Measurements from ENCODE around the gene HOXA3. TPM values are rescaled to one million over a fixed set of nuclear protein-coding genes. Genes with fewer than 3 reads are reported as not detected.
A peak's percentile ranks its signal among the peaks of the same experiment; 100 is the strongest.

HOXA3 gene
- total and polyA plus RNA-seq, 7 donors: 0.65 to 5.6 (median 3.3) TPM

- H3K9me3 ChIP-seq: no peaks in the 10 kb centered on the region
- DNase-seq (no peak), ATAC-seq (no peak)
- H3K27me3 ChIP-seq (ENCODE audit: insufficient read depth in 3 of 3, low read length in 2 of 3): peaks cover 2 to 21% (median 7%) of the 10 kb centered on the region in 3 donors
- no peak overlapping the region for H3K27ac ChIP-seq
- intact Hi-C loops (cut with DNase I): no loop called here
- no peak overlapping the region for H3K4me3 ChIP-seq
- TF ChIP-seq CTCF (IDR thresholded peaks at IDR 0.05): no peak
- no peaks in the 10 kb centered on the region for H3K36me3 ChIP-seq (ENCODE audit: insufficient read depth in 1 of 2, low read depth in 1 of 2)
- 65 to 87% (median 69%) methylated on average over 1 of the region's 1 CpG for WGBS, 3 donors
- peaks cover 7% of the 10 kb centered on the region for H3K4me1 ChIP-seq
Measured at GRCh38 chr7:27092819-27093110, 59.6 kb downstream of the HOXA3 start.

- TF ChIP-seq CTCF (IDR thresholded peaks at IDR 0.05): no peak
- no peak for DNase-seq
- intact Hi-C loops (cut with DNase I): no loop called here
- ATAC-seq: no peak
- H3K27me3 ChIP-seq (ENCODE audit: insufficient read depth in 3 of 3, low read length in 2 of 3): peaks cover 6 to 27% (median 7%) of the 10 kb centered on the region in 3 donors
- H3K4me3 ChIP-seq: no peak overlapping the region
- 78 to 86% (median 81%) methylated on average over 9 of the region's 9 CpGs for WGBS, 3 donors
- no peak overlapping the region for H3K27ac ChIP-seq
- H3K4me1 ChIP-seq: peaks cover under 1% of the 10 kb centered on the region
- no peaks in the 10 kb centered on the region for H3K9me3 ChIP-seq
- H3K36me3 ChIP-seq (ENCODE audit: insufficient read depth in 1 of 2, low read depth in 1 of 2): no peaks in the 10 kb centered on the region
Measured at GRCh38 chr7:27091941-27092818, 60.2 kb downstream of the HOXA3 start.

- intact Hi-C loops (cut with DNase I): no loop called here
- H3K9me3 ChIP-seq: no peaks in the 10 kb centered on the region
- DNase-seq (no peak), ATAC-seq (no peak)
- H3K36me3 ChIP-seq (ENCODE audit: insufficient read depth in 1 of 2, low read depth in 1 of 2): no peaks in the 10 kb centered on the region
- H3K4me1 ChIP-seq: no peaks in the 10 kb centered on the region
- no peak overlapping the region for H3K27ac ChIP-seq
- WGBS, 3 donors: 69 to 78% (median 78%) methylated on average over 3 of the region's 3 CpGs
- no peak for TF ChIP-seq CTCF (IDR thresholded peaks at IDR 0.05)
- no peak overlapping the region for H3K4me3 ChIP-seq
- peaks cover 6 to 31% (median 7%) of the 10 kb centered on the region in 3 donors for H3K27me3 ChIP-seq (ENCODE audit: insufficient read depth in 3 of 3, low read length in 2 of 3)
Measured at GRCh38 chr7:27091105-27091504, 61.3 kb downstream of the HOXA3 start.

GRCh38 chr7:27088002-27088922, 64.1 kb downstream of the HOXA3 start:
- no peak for TF ChIP-seq CTCF (IDR thresholded peaks at IDR 0.05)
- H3K4me3 ChIP-seq: peak overlapping the region; percentile 36
- H3K27me3 ChIP-seq (ENCODE audit: insufficient read depth in 3 of 3, low read length in 2 of 3): peaks cover 6 to 31% (median 7%) of the 10 kb centered on the region in 3 donors
- H3K36me3 ChIP-seq (ENCODE audit: insufficient read depth in 1 of 2, low read depth in 1 of 2): no peaks in the 10 kb centered on the region
- WGBS, 3 donors: 25 to 33% (median 30%) methylated on average over 58 to 68 of the region's 68 CpGs
- no peak for ATAC-seq
- intact Hi-C loops (cut with DNase I): no loop called here
- no peak for DNase-seq
- H3K9me3 ChIP-seq: no peaks in the 10 kb centered on the region
- no peak overlapping the region for H3K27ac ChIP-seq
- H3K4me1 ChIP-seq: no peaks in the 10 kb centered on the region

Measured in psoas muscle (tissue), 8 donors.